ENCODE measurements around the gene KLF3. TPM values are rescaled to one million over a fixed set of nuclear protein-coding genes. Genes with fewer than 3 reads are reported as not detected.

Gene KLF3
- total and polyA plus RNA-seq, 2 of the 4 experiments (the other 2 are of a cell fraction): 8.2 to 12.6 TPM

- TF ChIP-seq RCOR1 (IDR thresholded peaks at IDR 0.05; ENCODE audit: insufficient replicate concordance, low read length): no peak
- TF ChIP-seq ELK1 (IDR thresholded peaks at IDR 0.05; ENCODE audit: borderline replicate concordance, low read depth, low read length): no peak
- TF ChIP-seq RAD21 (IDR thresholded peaks at IDR 0.05; ENCODE audit: low read length): no peak
- no TSS peak for BruUV-seq (replicated peaks)
- ChIA-PET CTCF (no interaction called here), POLR2A (ENCODE audit: unreplicated experiment) (no interaction called here)
- no peaks in the 10 kb centered on the region for H4K20me1 ChIP-seq (ENCODE audit: insufficient read depth, low read length)
- H3K18ac ChIP-seq (ENCODE audit: low read depth, low read length): no peak overlapping the region
- in situ Hi-C loops (cut with MboI; ENCODE audit: low sequenced_read_pairs): no loop called here
- H2AFZ ChIP-seq (replicated peaks; ENCODE audit: low read length, poor library complexity): no peak overlapping the region
- no peak overlapping the region for H3K27ac ChIP-seq (ENCODE audit: insufficient read depth, low read length)
- dilution Hi-C loops (cut with HindIII; ENCODE audit: low sequenced_read_pairs, unreplicated experiment): no loop called here
- no peak overlapping the region for H2BK120ac ChIP-seq (ENCODE audit: low read depth, low read length)
- H2AK5ac ChIP-seq (ENCODE audit: low read depth, low read length): no peak overlapping the region
- no peak for DNase-seq
- H4K5ac ChIP-seq (ENCODE audit: low read depth, low read length): no peak overlapping the region
- peaks cover 3% of the 10 kb centered on the region; the same call in 1 of the 2 replicates for H3K27me3 ChIP-seq (ENCODE audit: control insufficient read depth, insufficient read depth, low read length)
- no CpG with 5 or more reads among the region's 3 CpGs for WGBS, 2 experiments (ENCODE audit: extremely low coverage in 2 of 2, insufficient read length in 1 of 2)
- H3K23ac ChIP-seq (ENCODE audit: low read depth, low read length): no peak overlapping the region
- no peak overlapping the region for H2AK9ac ChIP-seq (replicated peaks; ENCODE audit: low read depth, low read length, poor library complexity)
- no peak overlapping the region for H4K8ac ChIP-seq (ENCODE audit: low read depth in 2 of 2, low read length in 2 of 2)
- no peak overlapping the region for H3K4ac ChIP-seq (ENCODE audit: low read depth, low read length)
- no peaks in the 10 kb centered on the region; the same call in 1 of the 2 replicates for H3K9me1 ChIP-seq (ENCODE audit: insufficient read depth, low read length)
- intact Hi-C loops (cut with micrococcal nuclease): no loop called here
- H3K4me2 ChIP-seq (ENCODE audit: low read depth, low read length): no peak overlapping the region
- H2BK15ac ChIP-seq (ENCODE audit: low read depth, low read length): no peak overlapping the region
- H2BK5ac ChIP-seq (ENCODE audit: low read depth, low read length, poor library complexity, severe bottlenecking): no peak overlapping the region
- H4K91ac ChIP-seq (ENCODE audit: insufficient read depth, low read depth, low read length): no peak overlapping the region
- no peak overlapping the region for H2BK20ac ChIP-seq (ENCODE audit: low read depth, low read length)
- H3K14ac ChIP-seq (replicated peaks; ENCODE audit: low read depth, low read length): no peak overlapping the region
- no peak for ATAC-seq (ENCODE audit: low read depth)
- H3K56ac ChIP-seq (ENCODE audit: extremely low read depth, insufficient read depth, low read length): no peak overlapping the region
- H3K9me3 ChIP-seq (ENCODE audit: control insufficient read depth, insufficient read depth, low read length): peaks cover 3% of the 10 kb centered on the region; the same call in 1 of the 2 replicates
- H3K79me1 ChIP-seq (ENCODE audit: low read depth in 1 of 2, low read length in 2 of 2): no peaks in the 10 kb centered on the region
- H3K36me3 ChIP-seq (ENCODE audit: control insufficient read depth, insufficient read depth, low read length): no peaks in the 10 kb centered on the region
- no peaks in the 10 kb centered on the region for H3K4me1 ChIP-seq (ENCODE audit: control insufficient read depth, insufficient read depth, low read length)
- H3K4me3 ChIP-seq (ENCODE audit: insufficient read depth, low read depth, low read length): no peak overlapping the region
- H3K9ac ChIP-seq (ENCODE audit: low read depth, low read length): no peak overlapping the region
Measured at GRCh38 chr4:38716256-38716655, 52.3 kb downstream of the KLF3 start.
